Brain microvascular endothelial cell (primary cell): ENCODE results near the gene HIC1.

Experiments
- DNase-seq: peaks from one replicate; pipeline ENCODE4 v3.0.0-alpha.2; 2020
- H3K27ac ChIP-seq: fragments of 250-450 bp; sonication (Bioruptor Pico); 2 replicates; pipeline ENCODE4 v1.5.1; 2020; ENCODE audit warnings: mild to moderate bottlenecking, moderate library complexity
- H3K27me3 ChIP-seq: fragments of 250-450 bp; sonication (Bioruptor Pico); replicated peaks from 2 replicates; pipeline ENCODE4 v1.5.1; 2020; ENCODE audit warnings: mild to moderate bottlenecking
- H3K36me3 ChIP-seq: fragments of 250-450 bp; sonication (Bioruptor Pico); replicated peaks from 2 replicates; pipeline ENCODE4 v1.5.1; 2020; ENCODE audit warnings: mild to moderate bottlenecking
- H3K4me3 ChIP-seq: 2 replicates; pipeline ENCODE4 v1.5.1; 2011; ENCODE audit warnings: low read depth, mild to moderate bottlenecking, control low read depth, low read length, moderate library complexity
- in situ Hi-C: cut with HindIII; loops from 2 replicates; pipeline ENCODE4 v1.10.0; 2017; ENCODE audit warnings: low sequenced_read_pairs, low pct_ligation_motif_present
- TF ChIP-seq, protein P1 (sequence below): IDR thresholded peaks from 2 replicates; pipeline ENCODE4 v1.5.1; 2011; ENCODE audit warnings: low read depth, mild to moderate bottlenecking, moderate library complexity, low read length, control low read depth, inconsistent platforms; ENCODE audit errors: missing control alignments

The HIC1 gene

DNA sequence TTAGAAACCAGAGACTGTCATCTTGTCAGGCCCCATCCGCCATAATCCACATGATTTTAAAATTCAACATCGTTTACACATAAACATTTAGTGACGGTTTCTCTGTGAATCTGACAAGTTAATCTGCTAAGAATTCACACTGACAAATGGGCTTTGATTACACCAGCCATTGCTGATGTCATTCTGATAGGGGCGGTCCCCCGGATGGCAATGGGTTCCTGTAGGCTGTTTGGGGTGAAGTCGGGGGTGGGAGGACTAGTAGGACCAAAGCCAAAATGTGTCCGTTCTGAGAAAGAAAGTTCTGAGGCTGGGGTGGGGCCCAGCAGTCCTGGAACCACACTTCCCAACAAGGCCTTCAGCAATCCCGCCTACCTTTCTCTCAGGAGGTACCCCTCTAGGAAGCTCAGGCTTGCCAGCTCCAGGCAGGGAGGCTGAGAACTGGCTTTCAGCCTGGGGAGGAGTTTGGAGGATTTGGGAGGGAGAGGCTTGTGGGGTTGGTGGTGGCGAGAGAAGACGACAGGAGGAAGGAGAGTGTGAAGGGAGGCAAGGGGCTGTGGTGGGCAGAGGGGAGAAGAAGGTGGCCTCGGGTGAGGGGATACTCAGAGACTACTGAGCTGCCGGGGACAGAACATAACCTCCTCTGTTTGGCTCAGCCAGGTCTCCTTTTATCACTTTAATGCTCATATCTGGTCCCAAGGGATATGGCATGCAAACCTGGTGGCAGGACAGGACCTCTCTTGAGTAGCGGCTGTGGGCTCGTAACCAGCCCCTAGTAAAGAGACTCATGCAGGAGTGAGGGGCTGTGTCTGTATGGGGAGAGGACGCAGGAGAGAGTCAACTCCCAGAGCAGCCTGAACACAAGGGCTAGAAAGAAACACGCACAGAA lies 8.6 kb downstream of the HIC1 start:
- in situ Hi-C loops, result no loop called here
- DNase-seq, result peak; percentile 67
- Histone ChIP-seq H3K36me3 (peaks cover 71% of the 10 kb centered on the region), H3K4me3 (no peak overlapping the region), H3K27ac (peak overlapping the region; percentile 89), H3K27me3 (no peaks in the 10 kb centered on the region)
- TF ChIP-seq, protein P1, sequence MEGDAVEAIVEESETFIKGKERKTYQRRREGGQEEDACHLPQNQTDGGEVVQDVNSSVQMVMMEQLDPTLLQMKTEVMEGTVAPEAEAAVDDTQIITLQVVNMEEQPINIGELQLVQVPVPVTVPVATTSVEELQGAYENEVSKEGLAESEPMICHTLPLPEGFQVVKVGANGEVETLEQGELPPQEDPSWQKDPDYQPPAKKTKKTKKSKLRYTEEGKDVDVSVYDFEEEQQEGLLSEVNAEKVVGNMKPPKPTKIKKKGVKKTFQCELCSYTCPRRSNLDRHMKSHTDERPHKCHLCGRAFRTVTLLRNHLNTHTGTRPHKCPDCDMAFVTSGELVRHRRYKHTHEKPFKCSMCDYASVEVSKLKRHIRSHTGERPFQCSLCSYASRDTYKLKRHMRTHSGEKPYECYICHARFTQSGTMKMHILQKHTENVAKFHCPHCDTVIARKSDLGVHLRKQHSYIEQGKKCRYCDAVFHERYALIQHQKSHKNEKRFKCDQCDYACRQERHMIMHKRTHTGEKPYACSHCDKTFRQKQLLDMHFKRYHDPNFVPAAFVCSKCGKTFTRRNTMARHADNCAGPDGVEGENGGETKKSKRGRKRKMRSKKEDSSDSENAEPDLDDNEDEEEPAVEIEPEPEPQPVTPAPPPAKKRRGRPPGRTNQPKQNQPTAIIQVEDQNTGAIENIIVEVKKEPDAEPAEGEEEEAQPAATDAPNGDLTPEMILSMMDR, result no peak

DNA sequence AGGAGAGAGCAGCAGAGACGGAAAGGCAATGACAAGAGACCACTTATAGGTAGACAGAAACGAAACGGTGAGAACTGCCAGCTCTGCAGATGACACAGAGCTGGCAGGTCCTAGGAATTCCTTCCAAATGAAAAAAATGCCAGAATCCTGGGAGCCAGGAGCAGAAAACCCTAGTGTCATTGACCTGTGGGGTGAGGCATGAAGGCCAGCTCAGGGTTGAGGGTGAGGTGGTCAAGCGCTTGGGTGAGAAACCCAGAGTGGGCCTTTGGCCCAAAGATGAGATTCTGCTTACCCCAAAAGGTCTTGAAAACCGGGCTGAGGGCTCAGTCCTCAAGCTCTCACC lies 9.2 kb downstream of the HIC1 start:
- Histone ChIP-seq H3K27ac (peak overlapping the region; percentile 89), H3K27me3 (no peaks in the 10 kb centered on the region), H3K4me3 (no peak overlapping the region), H3K36me3 (peaks cover 65% of the 10 kb centered on the region)
- DNase-seq, result no peak
- TF ChIP-seq, protein P1, result no peak
- in situ Hi-C loops, result no loop called here

DNA sequence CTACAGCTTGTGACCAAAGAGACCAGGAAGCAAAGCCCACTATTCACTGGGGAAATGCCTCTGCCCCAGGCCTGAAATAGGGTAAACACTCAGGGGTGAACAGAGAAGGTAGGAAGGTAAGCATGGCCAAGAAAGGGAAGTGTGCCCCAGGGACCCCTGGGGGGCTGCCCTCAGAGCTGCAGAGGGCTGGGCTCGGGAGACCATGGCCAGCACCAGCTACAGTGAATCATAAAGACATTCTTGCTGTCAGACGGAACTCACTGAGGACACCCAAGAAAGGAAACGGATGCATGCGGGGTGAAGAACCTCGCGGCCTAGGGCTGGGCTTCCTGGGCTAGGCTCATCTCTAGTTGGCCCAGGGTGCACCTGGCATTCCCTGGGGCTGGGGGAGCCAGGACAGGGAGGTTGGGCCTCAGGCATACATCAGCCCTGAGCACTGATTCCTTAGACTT lies 9.6 kb downstream of the HIC1 start:
- H3K36me3 ChIP-seq, result peaks cover 61% of the 10 kb centered on the region
- DNase-seq, result peak; percentile 52
- no peaks in the 10 kb centered on the region for H3K27me3 ChIP-seq
- H3K27ac ChIP-seq, result peak overlapping the region; percentile 89
- H3K4me3 ChIP-seq, result no peak overlapping the region
- in situ Hi-C loops, result no loop called here
- TF ChIP-seq, protein P1, result no peak

DNA sequence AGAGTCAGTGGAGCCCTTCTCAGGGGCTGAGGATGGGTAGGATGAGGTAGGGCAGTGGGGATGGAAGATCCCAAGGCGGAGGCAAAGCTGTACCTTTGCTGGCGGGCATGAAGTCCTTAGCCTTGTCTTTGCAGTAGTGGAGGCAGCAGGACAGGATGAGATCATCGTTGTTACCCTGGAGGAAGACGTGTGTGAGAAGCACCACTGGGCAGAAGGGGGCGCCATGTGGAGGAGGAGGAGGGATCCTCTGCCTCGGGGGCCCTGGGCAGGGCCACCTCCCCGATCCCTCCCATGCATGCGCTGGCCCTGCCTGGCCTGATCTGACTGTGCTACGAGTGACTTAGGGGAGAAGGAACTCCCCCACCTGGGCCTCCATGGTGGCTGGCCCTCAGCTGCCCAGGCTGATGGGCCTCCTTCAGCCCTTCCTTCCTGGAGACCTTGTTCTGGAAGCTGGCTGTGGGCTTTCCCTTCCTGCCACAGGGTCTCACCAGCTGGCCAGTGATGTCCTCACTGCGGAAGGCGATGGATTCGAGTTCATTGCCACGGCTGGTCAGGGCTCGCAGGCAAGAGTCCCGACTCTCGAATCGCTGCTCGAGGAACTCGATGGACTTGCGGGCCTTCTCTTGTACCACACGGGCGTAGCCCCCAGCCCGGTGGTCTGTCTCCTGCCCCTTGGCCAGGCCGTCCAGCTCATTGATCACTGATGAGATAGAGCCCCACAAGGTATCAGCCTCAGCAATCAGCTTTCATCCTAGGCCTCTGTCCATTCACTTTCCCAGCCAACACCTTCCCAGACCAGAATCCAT lies 10.3 kb downstream of the HIC1 start:
- DNase-seq, result peak; percentile 77
- Histone ChIP-seq H3K4me3 (no peak overlapping the region), H3K36me3 (peaks cover 54% of the 10 kb centered on the region), H3K27me3 (no peaks in the 10 kb centered on the region), H3K27ac (peak overlapping the region; percentile 89)
- TF ChIP-seq, protein P1, result peak; percentile 83
- in situ Hi-C loops, result no loop called here

DNA sequence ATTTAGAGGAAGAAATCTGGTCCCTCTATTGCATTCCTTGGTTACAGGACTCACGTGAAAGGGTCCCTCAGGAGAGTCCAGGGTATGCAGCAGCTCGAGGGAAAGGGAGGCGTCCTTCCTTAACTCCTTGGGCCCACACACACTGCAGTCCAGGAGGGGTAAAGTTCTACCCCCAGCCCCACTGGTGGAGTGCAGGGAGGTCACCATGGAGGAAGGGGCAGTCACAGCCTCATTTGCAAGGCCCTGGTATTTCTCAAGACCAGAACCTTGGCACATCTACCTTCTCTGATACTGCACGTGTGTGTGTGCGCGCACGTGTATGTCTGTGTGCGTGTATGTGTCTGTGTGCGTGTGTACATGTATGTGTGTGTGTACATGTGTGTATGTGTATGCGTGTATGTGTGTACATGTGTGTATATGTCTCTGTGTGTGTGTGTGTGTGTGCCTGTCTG lies 11.1 kb downstream of the HIC1 start:
- TF ChIP-seq, protein P1, result no peak
- Histone ChIP-seq H3K36me3 (peaks cover 49% of the 10 kb centered on the region), H3K27me3 (no peaks in the 10 kb centered on the region), H3K27ac (peak overlapping the region; percentile 89), H3K4me3 (no peak overlapping the region)
- no peak for DNase-seq
- in situ Hi-C loops, result no loop called here
